ENCODE data around the gene RNF167. TPM values are rescaled to one million over a fixed set of nuclear protein-coding genes. Genes with fewer than 3 reads are reported as not detected.

The RNF167 gene
- total RNA-seq, 8 experiments from 2014 or later: 74.1 to 109 (median 89.5) TPM

DNA sequence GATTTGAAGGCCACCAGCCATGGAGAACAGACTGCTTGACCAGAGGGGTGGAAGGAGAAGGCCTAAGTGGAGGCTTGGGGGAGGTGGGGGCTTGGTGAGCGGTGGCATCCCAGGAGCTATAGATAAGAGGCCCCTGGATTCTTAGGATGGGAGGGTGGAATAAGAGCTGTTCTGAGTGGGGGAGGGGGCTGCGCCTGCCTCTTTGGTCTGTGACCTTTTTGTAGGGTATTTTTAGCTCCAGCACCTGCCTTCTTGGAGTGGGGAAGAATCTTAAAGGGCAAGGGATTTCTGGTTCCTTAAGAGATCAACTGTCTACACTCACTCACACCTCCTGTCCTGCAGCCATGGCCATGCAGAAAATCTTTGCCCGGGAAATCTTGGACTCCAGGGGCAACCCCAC, 11.4 kb downstream of the RNF167 start:
- no CpG with 5 or more reads among the region's 3 CpGs for WGBS, 10 experiments
- no peak for ATAC-seq (replicated peaks in 6 of 8)
- in situ Hi-C loops (cut with MboI; ENCODE audit: low pct_unique_long_range_greater_than_20kb in 2 of 9, low sequenced_read_pairs in 9 of 9, unreplicated experiment in 9 of 9): loop anchor here in 1 of 9 experiments (25.0 kb wide), 1 partner anchor 111 kb away; no protein-coding TSS in a partner anchor
- peak overlapping the region in 2 of 5 donors; percentile 86 to 90 for H3K4me3 ChIP-seq
- H3K27ac ChIP-seq: peak overlapping the region; percentile 94 to 95
- H3K4me1 ChIP-seq (replicated peaks in 1 of 2): peaks cover 24 to 29% of the 10 kb centered on the region in 2 donors

DNA sequence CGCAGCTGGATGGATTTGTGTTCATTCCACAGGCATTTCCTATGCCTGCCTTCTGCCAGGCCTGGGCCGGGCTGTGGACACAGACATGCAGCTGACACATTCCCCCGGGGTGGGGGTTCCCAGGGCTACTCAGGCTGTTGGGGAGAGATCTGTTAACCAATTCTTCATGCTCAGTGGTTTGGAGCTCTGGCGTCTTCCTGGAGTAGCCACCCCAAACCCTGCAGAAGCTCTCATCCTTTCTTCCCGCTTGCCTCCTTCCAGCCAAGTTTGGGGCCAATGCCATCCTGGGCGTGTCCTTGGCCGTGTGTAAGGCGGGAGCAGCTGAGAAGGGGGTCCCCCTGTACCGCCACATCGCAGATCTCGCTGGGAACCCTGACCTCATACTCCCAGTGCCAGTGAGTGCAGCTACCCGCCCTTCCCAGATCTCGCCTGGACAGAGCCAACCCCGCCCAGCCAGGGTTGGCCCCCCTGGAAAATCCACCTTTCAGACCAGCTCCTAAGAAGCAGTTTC, 13.4 kb downstream of the RNF167 start:
- 40 to 100% (median 88%) methylated on average over 1 to 7 of the region's 14 CpGs; no CpG with 5 or more reads in 3 of the 10 experiments for WGBS, 10 experiments
- in situ Hi-C loops (cut with MboI; ENCODE audit: low pct_unique_long_range_greater_than_20kb in 2 of 9, low sequenced_read_pairs in 9 of 9, unreplicated experiment in 9 of 9): loop anchor here in 1 of 9 experiments (25.0 kb wide), 1 partner anchor 109 kb away; no protein-coding TSS in a partner anchor
- Histone ChIP-seq H3K4me1 (replicated peaks in 1 of 2) (peaks cover 20 to 25% of the 10 kb centered on the region in 2 donors), H3K4me3 (no peak overlapping the region), H3K27ac (no peak overlapping the region)
- no peak for ATAC-seq (replicated peaks in 6 of 8)

DNA sequence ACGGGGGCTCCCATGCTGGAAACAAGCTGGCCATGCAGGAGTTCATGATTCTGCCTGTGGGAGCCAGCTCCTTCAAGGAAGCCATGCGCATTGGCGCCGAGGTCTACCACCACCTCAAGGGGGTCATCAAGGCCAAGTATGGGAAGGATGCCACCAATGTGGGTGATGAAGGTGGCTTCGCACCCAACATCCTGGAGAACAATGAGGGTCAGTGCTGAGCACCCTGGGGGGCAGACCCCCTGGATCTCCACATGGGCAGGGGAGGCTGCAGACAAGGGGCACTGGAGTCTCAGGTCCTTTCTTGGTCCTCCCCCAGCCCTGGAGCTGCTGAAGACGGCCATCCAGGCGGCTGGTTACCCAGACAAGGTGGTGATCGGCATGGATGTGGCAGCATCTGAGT, 15.0 kb downstream of the RNF167 start:
- in situ Hi-C loops (cut with MboI; ENCODE audit: low pct_unique_long_range_greater_than_20kb in 2 of 9, low sequenced_read_pairs in 9 of 9, unreplicated experiment in 9 of 9): loop anchor here in 1 of 9 experiments (25.0 kb wide), 1 partner anchor 107 kb away; no protein-coding TSS in a partner anchor
- 95 to 100% (median 100%) methylated on average over 1 to 5 of the region's 8 CpGs; no CpG with 5 or more reads in 4 of the 10 experiments for WGBS, 10 experiments
- H3K27ac ChIP-seq: no peak overlapping the region
- ATAC-seq (replicated peaks in 6 of 8): no peak
- no peak overlapping the region for H3K4me3 ChIP-seq
- H3K4me1 ChIP-seq (replicated peaks in 1 of 2): peaks cover 20 to 23% of the 10 kb centered on the region in 2 donors

DNA sequence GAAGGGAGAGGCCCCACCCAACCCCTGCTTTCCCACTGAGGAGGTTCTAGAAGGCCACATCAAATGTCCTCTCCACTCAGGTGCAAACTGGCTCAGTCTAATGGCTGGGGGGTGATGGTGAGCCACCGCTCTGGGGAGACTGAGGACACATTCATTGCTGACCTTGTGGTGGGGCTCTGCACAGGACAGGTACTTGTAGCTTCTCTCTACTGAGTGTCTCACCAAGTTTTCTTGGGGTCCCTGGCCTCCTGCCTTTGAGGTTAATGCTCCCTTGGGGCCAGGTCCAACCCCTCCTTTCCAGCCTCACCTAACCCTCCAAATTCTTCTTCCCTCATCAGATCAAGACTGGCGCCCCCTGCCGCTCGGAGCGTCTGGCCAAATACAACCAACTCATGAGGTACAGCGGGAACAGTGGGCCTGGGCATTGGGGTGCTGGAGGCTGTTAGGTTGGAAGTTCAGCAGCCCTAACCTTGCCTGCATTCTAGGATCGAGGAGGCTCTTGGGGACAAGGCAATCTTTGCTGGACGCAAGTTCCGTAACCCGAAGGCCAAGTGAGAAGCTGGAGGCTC, 16.5 kb downstream of the RNF167 start:
- no peak overlapping the region for H3K4me3 ChIP-seq
- no peak overlapping the region for H3K27ac ChIP-seq
- H3K4me1 ChIP-seq (replicated peaks in 1 of 2): peaks cover 5 to 8% of the 10 kb centered on the region in 2 donors
- peak in 1 of 8 experiments; percentile 6 for ATAC-seq (replicated peaks in 6 of 8)
- WGBS, 10 experiments: 100% methylated on average over 1 to 3 of the region's 10 CpGs; no CpG with 5 or more reads in 7 of the 10 experiments
- in situ Hi-C loops (cut with MboI; ENCODE audit: low pct_unique_long_range_greater_than_20kb in 2 of 9, low sequenced_read_pairs in 9 of 9, unreplicated experiment in 9 of 9): loop anchor here in 1 of 9 experiments (25.0 kb wide), 1 partner anchor 106 kb away; no protein-coding TSS in a partner anchor

DNA sequence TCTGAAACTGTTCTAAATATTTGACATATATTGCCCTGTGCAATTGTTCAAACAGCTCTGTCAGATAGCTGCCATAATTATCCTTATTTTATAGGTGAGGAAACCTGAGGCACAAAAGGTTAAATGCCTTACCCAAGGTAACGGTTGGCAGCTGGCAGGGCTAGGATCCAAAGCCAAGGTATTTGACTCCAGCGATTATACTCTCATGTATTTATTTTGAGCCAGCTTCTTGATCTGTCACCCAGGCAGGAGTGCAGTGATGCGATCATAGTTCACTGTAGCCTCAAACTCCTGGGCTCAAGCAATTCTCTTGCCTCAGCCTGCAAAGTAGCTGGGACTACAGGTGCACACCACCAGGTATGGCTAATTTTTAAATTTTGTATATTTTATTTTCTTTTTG, 18.0 kb downstream of the RNF167 start:
- Histone ChIP-seq H3K4me1 (replicated peaks in 1 of 2) (no peaks in the 10 kb centered on the region), H3K4me3 (no peak overlapping the region), H3K27ac (no peak overlapping the region)
- 40 to 100% (median 100%) methylated on average over 1 to 2 of the region's 3 CpGs; no CpG with 5 or more reads in 3 of the 10 experiments for WGBS, 10 experiments
- in situ Hi-C loops (cut with MboI; ENCODE audit: low pct_unique_long_range_greater_than_20kb in 2 of 9, low sequenced_read_pairs in 9 of 9, unreplicated experiment in 9 of 9): loop anchor here in 1 of 9 experiments (25.0 kb wide), 1 partner anchor 104 kb away; no protein-coding TSS in a partner anchor
- no peak for ATAC-seq (replicated peaks in 6 of 8)

DNA sequence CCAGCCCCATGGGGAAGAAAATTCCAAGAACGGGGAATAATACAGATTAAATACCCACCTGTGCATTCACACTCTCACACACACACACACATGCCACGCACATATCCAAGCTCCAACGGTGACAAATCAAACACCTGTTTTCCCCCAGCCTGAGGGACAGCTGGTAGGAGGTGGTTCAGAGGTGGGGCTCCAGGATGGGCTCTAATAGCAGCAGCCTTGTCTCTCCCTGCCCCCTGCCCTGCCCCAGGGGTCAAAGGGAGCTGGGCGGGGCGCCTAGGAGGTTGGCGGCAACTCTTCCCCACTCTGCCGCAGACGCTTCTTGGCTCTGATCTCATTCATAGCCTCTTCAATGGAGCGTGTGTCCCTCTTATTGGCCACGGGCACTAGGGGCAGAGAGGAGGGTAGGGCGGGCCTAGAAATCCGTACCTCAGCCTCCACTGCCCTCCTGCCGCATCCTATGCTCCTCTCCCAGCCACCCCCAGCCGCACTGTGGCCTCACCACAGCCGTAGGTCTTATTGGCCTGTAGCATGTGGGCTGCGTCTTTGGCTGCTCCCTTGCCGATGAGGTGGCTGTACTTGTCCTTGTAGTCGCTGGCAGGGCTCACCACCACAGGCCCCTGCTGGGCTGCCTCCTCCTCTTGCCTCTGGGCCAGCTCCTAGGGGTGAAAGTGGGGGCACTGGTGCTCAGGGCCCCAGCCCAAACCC, 19.3 kb downstream of the RNF167 start:
- H3K27ac ChIP-seq: no peak overlapping the region
- WGBS, 10 experiments: 60 to 100% (median 84%) methylated on average over 1 to 6 of the region's 18 CpGs; no CpG with 5 or more reads in 5 of the 10 experiments
- in situ Hi-C loops (cut with MboI; ENCODE audit: low pct_unique_long_range_greater_than_20kb in 2 of 9, low sequenced_read_pairs in 9 of 9, unreplicated experiment in 9 of 9): loop anchor here in 1 of 9 experiments (25.0 kb wide), 1 partner anchor 103 kb away; no protein-coding TSS in a partner anchor
- peak in 4 of 8 experiments; percentile 9 to 23 (median 18) for ATAC-seq (replicated peaks in 6 of 8)
- no peak overlapping the region for H3K4me3 ChIP-seq
- H3K4me1 ChIP-seq (replicated peaks in 1 of 2): no peaks in the 10 kb centered on the region

DNA sequence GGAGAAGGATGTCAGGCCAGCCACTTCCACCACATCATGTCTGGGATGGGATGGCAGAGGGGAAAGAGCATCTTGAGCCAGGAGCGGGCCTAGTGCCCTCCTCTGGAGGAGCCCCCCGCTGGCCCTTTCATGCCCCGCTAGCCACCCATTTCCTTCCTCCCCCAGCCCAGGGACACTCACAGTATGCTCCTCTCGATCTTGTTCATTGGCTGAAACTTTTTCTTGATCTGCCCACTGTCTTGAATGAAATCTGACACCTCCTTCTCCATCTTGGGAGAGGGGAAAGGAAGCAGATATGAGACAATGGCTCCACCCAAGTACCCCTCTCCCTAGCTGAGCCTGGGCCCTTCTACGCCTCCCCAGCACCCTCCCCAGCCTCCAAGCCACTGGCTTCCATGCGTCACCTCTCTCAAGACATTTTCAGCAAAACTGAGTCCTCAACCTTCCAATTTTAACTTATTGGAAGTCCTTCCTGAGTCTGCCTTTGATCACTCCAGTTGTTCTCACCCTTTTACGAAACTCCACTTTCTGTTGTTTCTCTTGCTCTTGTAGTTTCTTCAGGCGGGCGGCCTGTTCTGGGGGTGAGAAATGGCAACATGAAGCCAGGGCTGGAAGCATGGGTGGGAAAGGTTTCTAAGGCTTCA, 20.3 kb downstream of the RNF167 start:
- Histone ChIP-seq H3K4me3 (no peak overlapping the region), H3K27ac (no peak overlapping the region), H3K4me1 (replicated peaks in 1 of 2) (no peaks in the 10 kb centered on the region)
- 83 to 100% (median 97%) methylated on average over 2 to 5 of the region's 9 CpGs; no CpG with 5 or more reads in 2 of the 10 experiments for WGBS, 10 experiments
- ATAC-seq (replicated peaks in 6 of 8): peak in 1 of 8 experiments; percentile 43
- in situ Hi-C loops (cut with MboI; ENCODE audit: low pct_unique_long_range_greater_than_20kb in 2 of 9, low sequenced_read_pairs in 9 of 9, unreplicated experiment in 9 of 9): loop anchor here in 1 of 9 experiments (25.0 kb wide), 1 partner anchor 102 kb away; no protein-coding TSS in a partner anchor

DNA sequence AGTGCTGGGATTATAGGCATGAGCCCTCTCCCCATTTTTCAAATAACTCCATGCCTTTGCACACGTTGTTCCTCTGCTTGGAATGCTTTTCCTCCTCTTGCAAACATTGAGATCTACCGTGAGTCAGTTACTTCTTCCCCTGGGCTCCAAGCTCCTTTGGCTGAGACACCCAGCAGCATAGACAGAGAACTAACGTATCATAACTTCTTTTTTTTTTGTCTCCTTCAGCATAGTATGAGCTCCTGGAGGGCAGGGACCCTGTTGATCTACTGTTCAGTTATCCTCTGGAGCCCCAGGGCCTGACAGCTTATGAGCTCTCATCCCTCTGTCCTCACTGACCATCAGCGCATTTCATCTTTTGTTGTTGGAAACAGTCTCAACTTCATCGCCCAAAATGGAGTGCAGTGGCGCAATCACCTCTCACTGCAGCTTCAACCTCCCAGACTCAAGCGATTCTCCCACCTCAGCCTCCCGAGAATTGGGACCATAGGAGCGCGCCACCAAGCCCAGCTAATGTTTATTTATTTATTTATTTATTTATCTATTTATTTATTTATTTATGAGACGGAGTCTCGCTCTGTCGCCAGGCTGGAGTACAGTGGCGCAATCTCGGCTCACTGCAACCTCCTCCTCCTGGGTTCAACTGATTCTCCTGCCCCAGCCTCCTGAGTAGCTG, 25.4 kb downstream of the RNF167 start:
- H3K4me3 ChIP-seq: no peak overlapping the region
- WGBS, 10 experiments: 79 to 100% (median 96%) methylated on average over 4 to 13 of the region's 15 CpGs; no CpG with 5 or more reads in 2 of the 10 experiments
- ATAC-seq (replicated peaks in 6 of 8): no peak
- in situ Hi-C loops (cut with MboI; ENCODE audit: low pct_unique_long_range_greater_than_20kb in 2 of 9, low sequenced_read_pairs in 9 of 9, unreplicated experiment in 9 of 9): loop anchor here in 1 of 9 experiments (25.0 kb wide), 1 partner anchor 97 kb away; no protein-coding TSS in a partner anchor
- H3K27ac ChIP-seq: no peak overlapping the region
- peaks cover 16 to 25% of the 10 kb centered on the region in 2 donors for H3K4me1 ChIP-seq (replicated peaks in 1 of 2)

DNA sequence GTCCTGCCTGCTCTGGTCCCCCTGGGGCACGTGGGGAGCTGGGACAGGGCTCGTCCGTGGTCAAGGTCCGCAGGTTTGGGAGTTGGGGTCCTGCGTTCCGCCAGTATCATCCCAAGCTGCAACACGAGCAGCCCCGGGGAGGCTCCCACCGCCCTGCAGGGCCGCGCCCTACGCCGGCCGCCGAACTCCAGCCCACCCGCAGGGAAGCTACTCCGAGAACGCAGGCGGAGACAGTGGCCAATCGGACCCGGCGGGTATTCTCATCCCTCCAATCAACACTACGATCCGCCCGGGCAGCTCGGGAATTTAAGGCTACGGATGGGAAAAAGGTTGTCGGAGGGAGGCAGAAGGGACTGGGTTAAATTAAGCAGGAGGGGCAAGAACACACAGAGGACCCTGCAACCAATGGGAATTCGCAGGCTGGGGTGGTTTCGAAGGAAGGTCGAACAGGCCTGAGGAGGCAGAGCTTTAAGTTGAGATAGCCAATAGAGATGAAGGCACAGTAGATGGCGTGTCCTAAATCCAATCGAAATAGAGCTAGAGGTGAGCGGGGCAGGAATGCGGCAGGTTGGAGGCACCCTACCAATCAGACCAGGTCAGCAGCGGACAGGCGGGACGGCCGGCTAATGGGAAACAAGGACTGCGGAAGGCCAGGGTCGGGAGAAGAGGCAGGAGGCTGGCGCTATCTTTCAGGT, 26.9 kb downstream of the RNF167 start:
- H3K4me3 ChIP-seq: peak overlapping the region; percentile 75 to 87 (median 82)
- in situ Hi-C loops (cut with MboI; ENCODE audit: low pct_unique_long_range_greater_than_20kb in 2 of 9, low sequenced_read_pairs in 9 of 9, unreplicated experiment in 9 of 9): loop anchor here in 1 of 9 experiments (25.0 kb wide), 1 partner anchor 95 kb away; no protein-coding TSS in a partner anchor
- ATAC-seq (replicated peaks in 6 of 8): peak; percentile 76 to 89 (median 87)
- 0 to 2% (median 0%) methylated on average over 1 to 12 of the region's 42 CpGs; no CpG with 5 or more reads in 2 of the 10 experiments for WGBS, 10 experiments
- peak overlapping the region; percentile 99 for H3K27ac ChIP-seq
- H3K4me1 ChIP-seq (replicated peaks in 1 of 2): peaks cover 16 to 25% of the 10 kb centered on the region in 2 donors

DNA sequence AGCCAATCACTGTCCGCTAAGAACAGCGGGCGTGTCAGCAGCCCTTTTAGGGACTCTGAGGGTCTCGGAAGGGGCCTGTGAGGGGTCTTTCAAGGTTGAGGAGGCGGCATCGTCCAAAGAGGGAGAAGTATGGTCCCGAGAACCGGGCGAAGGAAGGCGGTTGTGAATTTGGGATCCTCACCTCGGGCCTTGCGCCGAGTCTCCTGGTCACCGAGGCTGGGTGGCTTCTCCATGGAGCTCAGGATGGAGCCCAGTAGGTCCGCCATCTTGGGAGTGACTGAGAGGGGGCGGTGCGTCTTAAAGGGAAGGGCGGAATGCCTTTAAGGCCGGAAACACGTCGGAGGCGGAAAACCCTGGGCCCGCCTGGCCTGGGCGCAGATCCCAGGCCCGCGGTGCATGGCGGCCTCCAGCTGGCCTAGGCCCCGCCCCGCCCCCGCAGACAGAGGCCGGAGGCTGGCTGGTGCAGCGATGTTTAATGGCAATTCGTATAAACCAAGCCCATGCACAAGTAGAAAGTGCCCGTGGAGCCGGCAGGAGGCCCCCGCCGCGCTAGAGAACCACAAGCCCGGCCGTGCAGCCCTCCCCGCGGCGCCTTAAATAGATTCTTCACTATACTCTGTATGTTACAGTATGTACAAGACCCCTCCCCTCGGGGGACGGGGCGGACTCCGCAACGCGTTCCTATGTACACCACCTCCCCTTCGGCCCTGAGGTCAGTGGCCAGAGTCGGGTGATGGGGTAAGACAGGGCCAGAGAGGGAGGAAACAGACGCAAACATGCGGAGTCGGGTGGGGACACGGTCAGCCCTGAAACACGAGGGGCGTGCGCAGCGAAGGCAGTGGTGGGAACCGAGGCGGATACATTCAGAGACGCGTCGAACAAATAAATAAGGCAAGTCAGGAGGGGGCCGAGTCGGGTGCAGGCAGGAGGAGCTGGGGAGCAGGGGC, 27.7 kb downstream of the RNF167 start, which contains the start of gene SPAG7:
SPAG7 (minus strand) TSS at position 279 of the 947 bp plus-strand sequence; CDS start at position 266, 13 bp downstream.
- H3K4me3 ChIP-seq: peak within 1 kb of the TSS; percentile 75 to 87 (median 82)
- 0 to 4% (median 0%) methylated on average over 3 to 23 of the region's 66 CpGs; no CpG with 5 or more reads in 4 of the 10 experiments for WGBS, 10 experiments
- H3K4me1 ChIP-seq (replicated peaks in 1 of 2): peaks cover 16 to 25% of the 10 kb centered on the region in 2 donors
- ATAC-seq (replicated peaks in 6 of 8): peak; percentile 57 to 72 (median 63)
- in situ Hi-C loops (cut with MboI; ENCODE audit: low pct_unique_long_range_greater_than_20kb in 2 of 9, low sequenced_read_pairs in 9 of 9, unreplicated experiment in 9 of 9): loop anchor here in 1 of 9 experiments (25.0 kb wide), 1 partner anchor 94 kb away; no protein-coding TSS in a partner anchor
- H3K27ac ChIP-seq: peak within 1 kb of the TSS; percentile 99

Measured in motor neuron (in vitro differentiated cells).